Brain microvascular endothelial cell (primary cell): ENCODE measurements around the gene DGCR2.

Experiments
- DNase-seq: peaks from one replicate; pipeline ENCODE4 v3.0.0-alpha.2; 2020
- H3K27ac ChIP-seq: fragments of 250-450 bp; sonication (Bioruptor Pico); 2 replicates; pipeline ENCODE4 v1.5.1; 2020; ENCODE audit warnings: mild to moderate bottlenecking, moderate library complexity
- H3K27me3 ChIP-seq: fragments of 250-450 bp; sonication (Bioruptor Pico); replicated peaks from 2 replicates; pipeline ENCODE4 v1.5.1; 2020; ENCODE audit warnings: mild to moderate bottlenecking
- H3K36me3 ChIP-seq: fragments of 250-450 bp; sonication (Bioruptor Pico); replicated peaks from 2 replicates; pipeline ENCODE4 v1.5.1; 2020; ENCODE audit warnings: mild to moderate bottlenecking
- H3K4me3 ChIP-seq: 2 replicates; pipeline ENCODE4 v1.5.1; 2011; ENCODE audit warnings: low read depth, mild to moderate bottlenecking, control low read depth, low read length, moderate library complexity
- CTCF ChIP-seq: IDR thresholded peaks from 2 replicates; pipeline ENCODE4 v1.5.1; 2011; ENCODE audit warnings: low read depth, mild to moderate bottlenecking, moderate library complexity, low read length, control low read depth, inconsistent platforms; ENCODE audit errors: missing control alignments
- in situ Hi-C: cut with HindIII; loops from 2 replicates; pipeline ENCODE4 v1.10.0; 2017; ENCODE audit warnings: low sequenced_read_pairs, low pct_ligation_motif_present

DGCR2 gene

GRCh38 chr22:19131685-19132015, 9.4 kb upstream of the DGCR2 start:
- Histone ChIP-seq H3K36me3 (peaks cover 34% of the 10 kb centered on the region), H3K27ac (no peak overlapping the region), H3K27me3 (no peaks in the 10 kb centered on the region), H3K4me3 (no peak overlapping the region)
- TF ChIP-seq CTCF: no peak
- in situ Hi-C loops: no loop called here
- DNase-seq: no peak

GRCh38 chr22:19130959-19131684, 8.9 kb upstream of the DGCR2 start, which contains the start of gene TSSK2:
Gene TSSK2, plus strand, starts transcription at chr22:19131308. Its CDS starts 92 bp downstream, at chr22:19131400.
- no peaks in the 10 kb centered on the region for H3K27me3 ChIP-seq
- no peak within 1 kb of the TSS for H3K27ac ChIP-seq
- in situ Hi-C loops: no loop called here
- peaks cover 29% of the 10 kb centered on the region for H3K36me3 ChIP-seq
- DNase-seq: no peak
- no peak for TF ChIP-seq CTCF
- H3K4me3 ChIP-seq: no peak within 1 kb of the TSS

- in situ Hi-C loops: no loop called here
- Histone ChIP-seq H3K27ac (no peak overlapping the region), H3K4me3 (no peak overlapping the region), H3K27me3 (no peaks in the 10 kb centered on the region), H3K36me3 (peaks cover 21% of the 10 kb centered on the region)
- TF ChIP-seq CTCF: no peak
- no peak for DNase-seq
Measured at GRCh38 chr22:19129871-19130270, 7.7 kb upstream of the DGCR2 start.

- peaks cover 14% of the 10 kb centered on the region for H3K36me3 ChIP-seq
- no peak overlapping the region for H3K27ac ChIP-seq
- no peak for DNase-seq
- in situ Hi-C loops: no loop called here
- H3K4me3 ChIP-seq: no peak overlapping the region
- no peaks in the 10 kb centered on the region for H3K27me3 ChIP-seq
- TF ChIP-seq CTCF: no peak
Measured at GRCh38 chr22:19128946-19129727, 6.9 kb upstream of the DGCR2 start.

- no peak overlapping the region for H3K27ac ChIP-seq
- DNase-seq: no peak
- H3K27me3 ChIP-seq: no peaks in the 10 kb centered on the region
- H3K4me3 ChIP-seq: no peak overlapping the region
- in situ Hi-C loops: no loop called here
- H3K36me3 ChIP-seq: peaks cover 2% of the 10 kb centered on the region
- no peak for TF ChIP-seq CTCF
Measured at GRCh38 chr22:19128009-19128401, 5.8 kb upstream of the DGCR2 start.
